OCI-LY3 (cell line): ENCODE measurements around the gene OPCML.

Source experiments
- H2AFZ ChIP-seq: fragments of 200-600, 300-600 bp; shearing (Covaris generic); 2 replicates; pipeline ENCODE4 v1.6.0; 2014; ENCODE audit warnings: antibody characterized with exemption, low read depth, low read length
- H3K27ac ChIP-seq: fragments of 200-600, 300-600 bp; sonication (generic); 2 replicates; pipeline ENCODE4 v1.5.1; 2014; ENCODE audit warnings: mild to moderate bottlenecking, low read length, moderate library complexity, mixed read lengths
- H3K27me3 ChIP-seq: fragments of 200-600, 300-600 bp; sonication (generic); 2 replicates; pipeline ENCODE4 v1.6.1; 2014; ENCODE audit warnings: low read depth, low read length, mixed read lengths
- H3K36me3 ChIP-seq: fragments of 200-600, 300-600 bp; sonication (generic); replicated peaks from 2 replicates; pipeline ENCODE3; 2014; ENCODE audit warnings: low read depth, low read length, mixed read lengths
- H3K4me1 ChIP-seq: fragments of 300-600, 200-600 bp; sonication (generic); 2 replicates; pipeline ENCODE4 v1.6.1; 2014; ENCODE audit warnings: low read length, mixed read lengths
- H3K4me2 ChIP-seq: fragments of 200-600, 300-600 bp; sonication (generic); 2 replicates; pipeline ENCODE4 v1.6.1; 2014; ENCODE audit warnings: low read length, mixed read lengths
- H3K4me3 ChIP-seq: fragments of 300-600, 200-600 bp; sonication (generic); 2 replicates; pipeline ENCODE4 v1.5.1; 2014; ENCODE audit warnings: antibody characterized with exemption, mild to moderate bottlenecking, low read length, moderate library complexity
- H3K79me2 ChIP-seq: fragments of 300-600, 200-600 bp; shearing (Covaris generic); 2 replicates; pipeline ENCODE4 v1.6.1; 2014; ENCODE audit warnings: mild to moderate bottlenecking, low read length, mixed read lengths
- H3K9ac ChIP-seq: fragments of 300-600, 200-600 bp; shearing (Covaris generic); 2 replicates; pipeline ENCODE4 v1.6.0; 2014; ENCODE audit warnings: mild to moderate bottlenecking, low read length, moderate library complexity
- H3K9me3 ChIP-seq: fragments of 200-600, 300-600 bp; shearing (Covaris generic); 2 replicates; pipeline ENCODE4 v1.6.1; 2014; ENCODE audit warnings: low read length, mixed read lengths; ENCODE audit not compliant: insufficient read depth
- H4K20me1 ChIP-seq: fragments of 200-600, 300-600 bp; sonication (generic); 2 replicates; pipeline ENCODE4 v1.6.1; 2016; ENCODE audit warnings: low read length, mixed read lengths; ENCODE audit not compliant: insufficient read depth
- EZH2phosphoT487 ChIP-seq: fragments of 200-600 bp; shearing (Covaris generic); IDR thresholded peaks from 2 replicates; pipeline ENCODE4 v1.6.1; 2018; ENCODE audit warnings: antibody characterized with exemption, mixed run types, low read depth
- TF ChIP-seq, protein P1 (sequence below): fragments of 200-600, 300-600 bp; sonication (generic); IDR thresholded peaks from 2 replicates; pipeline ENCODE4 v1.5.1; 2014; ENCODE audit warnings: antibody characterized with exemption, low read length, low read depth

Gene OPCML

GRCh38 chr11:133383201-133383600 lies 149.1 kb downstream of the OPCML start:
- H3K79me2 ChIP-seq = no peaks in the 10 kb centered on the region
- H3K4me2 ChIP-seq = no peak overlapping the region
- H3K4me3 ChIP-seq = no peak overlapping the region
- no peaks in the 10 kb centered on the region for H3K4me1 ChIP-seq
- H3K36me3 ChIP-seq = no peaks in the 10 kb centered on the region
- H3K27me3 ChIP-seq = no peaks in the 10 kb centered on the region
- H2AFZ ChIP-seq = no peak overlapping the region
- TF ChIP-seq, protein P1, sequence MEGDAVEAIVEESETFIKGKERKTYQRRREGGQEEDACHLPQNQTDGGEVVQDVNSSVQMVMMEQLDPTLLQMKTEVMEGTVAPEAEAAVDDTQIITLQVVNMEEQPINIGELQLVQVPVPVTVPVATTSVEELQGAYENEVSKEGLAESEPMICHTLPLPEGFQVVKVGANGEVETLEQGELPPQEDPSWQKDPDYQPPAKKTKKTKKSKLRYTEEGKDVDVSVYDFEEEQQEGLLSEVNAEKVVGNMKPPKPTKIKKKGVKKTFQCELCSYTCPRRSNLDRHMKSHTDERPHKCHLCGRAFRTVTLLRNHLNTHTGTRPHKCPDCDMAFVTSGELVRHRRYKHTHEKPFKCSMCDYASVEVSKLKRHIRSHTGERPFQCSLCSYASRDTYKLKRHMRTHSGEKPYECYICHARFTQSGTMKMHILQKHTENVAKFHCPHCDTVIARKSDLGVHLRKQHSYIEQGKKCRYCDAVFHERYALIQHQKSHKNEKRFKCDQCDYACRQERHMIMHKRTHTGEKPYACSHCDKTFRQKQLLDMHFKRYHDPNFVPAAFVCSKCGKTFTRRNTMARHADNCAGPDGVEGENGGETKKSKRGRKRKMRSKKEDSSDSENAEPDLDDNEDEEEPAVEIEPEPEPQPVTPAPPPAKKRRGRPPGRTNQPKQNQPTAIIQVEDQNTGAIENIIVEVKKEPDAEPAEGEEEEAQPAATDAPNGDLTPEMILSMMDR = no peak
- no peak for TF ChIP-seq EZH2phosphoT487
- H3K9me3 ChIP-seq = no peaks in the 10 kb centered on the region
- no peak overlapping the region for H3K9ac ChIP-seq
- H3K27ac ChIP-seq = no peak overlapping the region
- no peaks in the 10 kb centered on the region for H4K20me1 ChIP-seq

GRCh38 chr11:133382131-133382812 lies 150.0 kb downstream of the OPCML start:
- Histone ChIP-seq H3K4me3 (no peak overlapping the region), H3K4me2 (no peak overlapping the region), H3K27me3 (no peaks in the 10 kb centered on the region), H3K27ac (no peak overlapping the region), H4K20me1 (no peaks in the 10 kb centered on the region), H3K36me3 (no peaks in the 10 kb centered on the region), H3K9me3 (no peaks in the 10 kb centered on the region), H2AFZ (no peak overlapping the region), H3K9ac (no peak overlapping the region), H3K4me1 (no peaks in the 10 kb centered on the region), H3K79me2 (no peaks in the 10 kb centered on the region)
- no peak for TF ChIP-seq EZH2phosphoT487
- TF ChIP-seq, protein P1 = no peak

DNA sequence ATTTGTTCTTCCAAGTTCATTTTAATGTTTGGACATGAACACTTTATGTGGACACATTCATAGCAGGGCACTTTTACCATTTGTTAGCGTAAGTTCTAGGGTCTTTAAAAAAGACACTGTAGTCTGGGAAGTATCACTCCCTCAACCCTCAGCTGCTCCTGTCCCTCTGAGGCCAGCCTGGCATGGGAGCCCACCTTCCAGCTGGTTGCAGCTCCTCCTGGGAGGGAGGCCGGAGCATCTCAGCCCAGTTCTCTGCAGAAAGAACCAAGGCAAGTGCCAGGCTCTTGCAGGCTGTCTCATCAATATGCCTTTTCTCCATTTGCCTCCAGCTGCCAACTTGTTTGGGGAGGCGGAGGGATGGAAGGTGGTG lies 150.6 kb downstream of the OPCML start:
- Histone ChIP-seq H3K4me3 (no peak overlapping the region), H3K4me1 (no peaks in the 10 kb centered on the region), H3K27me3 (no peaks in the 10 kb centered on the region), H3K27ac (no peak overlapping the region), H3K9me3 (no peaks in the 10 kb centered on the region), H3K4me2 (no peak overlapping the region), H3K79me2 (no peaks in the 10 kb centered on the region), H4K20me1 (no peaks in the 10 kb centered on the region), H2AFZ (no peak overlapping the region), H3K9ac (no peak overlapping the region), H3K36me3 (no peaks in the 10 kb centered on the region)
- TF ChIP-seq EZH2phosphoT487 = no peak

DNA sequence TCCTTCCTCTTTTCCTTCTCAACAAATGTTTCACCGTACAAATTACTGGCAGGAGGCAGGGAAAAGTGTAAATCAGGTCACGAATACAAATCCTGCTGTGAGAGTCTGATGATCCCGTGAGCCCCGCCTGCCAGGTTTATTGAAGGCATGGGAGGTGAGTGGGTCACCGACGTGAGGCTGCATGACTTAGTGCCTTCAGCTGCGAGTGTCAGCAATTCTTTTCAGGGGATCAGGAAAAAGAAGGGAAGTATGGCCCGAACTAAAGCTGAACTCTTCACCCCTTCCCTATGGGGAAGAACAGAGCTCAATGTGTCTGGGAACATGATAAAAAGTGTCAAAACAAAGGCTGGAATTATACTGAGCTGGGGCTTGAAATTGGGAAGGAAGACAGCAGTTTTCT lies 166.2 kb downstream of the OPCML start:
- no peaks in the 10 kb centered on the region for H3K27me3 ChIP-seq
- H3K27ac ChIP-seq = no peak overlapping the region
- no peaks in the 10 kb centered on the region for H3K9me3 ChIP-seq
- no peak overlapping the region for H3K4me2 ChIP-seq
- no peaks in the 10 kb centered on the region for H3K79me2 ChIP-seq
- H3K36me3 ChIP-seq = no peaks in the 10 kb centered on the region
- no peak for TF ChIP-seq EZH2phosphoT487
- TF ChIP-seq, protein P1 = no peak
- no peak overlapping the region for H3K9ac ChIP-seq
- H4K20me1 ChIP-seq = no peaks in the 10 kb centered on the region
- H2AFZ ChIP-seq = no peak overlapping the region
- no peak overlapping the region for H3K4me3 ChIP-seq
- H3K4me1 ChIP-seq = no peaks in the 10 kb centered on the region
